Lung (tissue), 12 donors: Measurements from ENCODE around the gene MUC21. TPM values are rescaled to one million over a fixed set of nuclear protein-coding genes. Genes with fewer than 3 reads are reported as not detected.

ENCODE experiments used
- ATAC-seq: fragments of 200-7000 bp; cut with Tn5 transposase; one replicate; pipeline ENCODE4 v1.9.1; 2020; ENCODE audit warnings: moderate number of reproducible peaks; ENCODE audit not compliant: insufficient read depth, low FRiP score
- DNase-seq, 3 donors: peaks; one replicate each; pipeline ENCODE4 v3.0.0-alpha.2; 2013 to 2017
- H3K27ac ChIP-seq, 2 donors: one replicate each; pipeline ENCODE4 v1.5.1; 2013; ENCODE audit warnings: mild to moderate bottlenecking in 2 of 2, moderate library complexity in 2 of 2, control low read depth in 1 of 2, inconsistent platforms in 1 of 2, low read depth in 1 of 2, low read length in 1 of 2
- H3K27me3 ChIP-seq, 3 donors: one replicate each; pipeline ENCODE4 v1.5.1; 2013; ENCODE audit warnings: low read length in 2 of 3; ENCODE audit not compliant: control insufficient read depth in 3 of 3, insufficient read depth in 3 of 3
- H3K36me3 ChIP-seq, 4 donors: one replicate each; pipeline ENCODE4 v1.5.1; 2013; ENCODE audit warnings: low read length in 4 of 4, mild to moderate bottlenecking in 1 of 4, moderate library complexity in 1 of 4; ENCODE audit not compliant: control insufficient read depth in 4 of 4, insufficient read depth in 4 of 4
- H3K4me1 ChIP-seq, 5 donors: one replicate each; pipeline ENCODE4 v1.5.1; 2013; ENCODE audit warnings: low read length in 5 of 5, mild to moderate bottlenecking in 2 of 5, moderate library complexity in 1 of 5; ENCODE audit not compliant: control insufficient read depth in 5 of 5, insufficient read depth in 5 of 5
- H3K4me3 ChIP-seq: one replicate; pipeline ENCODE4 v1.5.1; 2013; ENCODE audit warnings: mild to moderate bottlenecking, control low read depth, moderate library complexity
- H3K9ac ChIP-seq, 2 donors: one replicate each; pipeline ENCODE4 v1.5.1; 2013; ENCODE audit warnings: low read length in 2 of 2, control low read depth in 1 of 2; ENCODE audit not compliant: insufficient read depth in 1 of 2
- H3K9me3 ChIP-seq, 4 donors: one replicate each; pipeline ENCODE4 v1.5.1; 2013; ENCODE audit warnings: low read length in 3 of 4, mild to moderate bottlenecking in 1 of 4, moderate library complexity in 1 of 4; ENCODE audit not compliant: control insufficient read depth in 4 of 4, insufficient read depth in 3 of 4
- CTCF ChIP-seq: IDR thresholded peaks from 2 replicates; pipeline ENCODE4 v1.5.1; 2012; ENCODE audit warnings: mild to moderate bottlenecking; ENCODE audit errors: control extremely low read depth, extremely low read depth
- WGBS, 2 donors: extraction: QIAGEN DNeasy Blood & Tissue Kit; methylation state at CpG; one replicate each; pipeline ENCODE4 v1.1.7; 2013; 5-methylcytosine and 5-hydroxymethylcytosine counted together
- polyA plus RNA-seq, 2 donors: library from polyadenylated mRNA; stranded (reverse); fragments of 200-250 nt; gene quantifications; one replicate each; pipeline ENCODE4 v1.2.1, GENCODE V29; 2013
- total RNA-seq, 2 donors: library from RNA; depleted of rRNA in 1 of 2; stranded (reverse); fragments of >200 nt in 1 of 2; gene quantifications; one replicate each; pipeline ENCODE4 v1.2.1, GENCODE V29; 2014 to 2021
- donor health status: control.
- donor health status: control.
- donor health status: Bipolar disorder and iron deficiency.
- donor health status: healthy.
- donor health status: DM: yes; HTN: yes; CAD: no.

The MUC21 gene
- total and polyA plus RNA-seq, 4 donors, result 0.40 to 8.6 (median 4.0) TPM

DNA sequence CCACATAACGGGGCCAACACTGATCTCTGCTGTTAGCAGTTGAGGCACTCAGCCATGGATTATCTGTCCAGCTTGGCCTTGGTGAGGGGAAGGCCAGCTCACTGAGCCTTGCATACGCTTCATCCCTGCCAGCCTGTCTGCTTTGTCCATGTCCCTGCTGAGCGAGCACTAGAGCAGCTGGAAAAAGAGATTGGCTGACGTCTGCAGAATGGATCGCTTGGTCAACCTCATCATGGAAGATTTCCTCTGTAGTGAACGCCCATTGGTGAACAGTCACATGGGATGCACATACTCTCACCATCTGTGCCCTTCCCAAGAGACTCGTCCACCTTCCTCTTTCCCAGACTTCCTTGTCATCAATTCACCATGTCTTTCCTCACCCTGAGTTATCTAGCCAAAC, 53.7 kb downstream of the MUC21 start:
- no peak for ATAC-seq
- WGBS, 2 donors, result 84 to 88% methylated on average over 7 of the region's 7 CpGs
- no peak overlapping the region for H3K27ac ChIP-seq

DNA sequence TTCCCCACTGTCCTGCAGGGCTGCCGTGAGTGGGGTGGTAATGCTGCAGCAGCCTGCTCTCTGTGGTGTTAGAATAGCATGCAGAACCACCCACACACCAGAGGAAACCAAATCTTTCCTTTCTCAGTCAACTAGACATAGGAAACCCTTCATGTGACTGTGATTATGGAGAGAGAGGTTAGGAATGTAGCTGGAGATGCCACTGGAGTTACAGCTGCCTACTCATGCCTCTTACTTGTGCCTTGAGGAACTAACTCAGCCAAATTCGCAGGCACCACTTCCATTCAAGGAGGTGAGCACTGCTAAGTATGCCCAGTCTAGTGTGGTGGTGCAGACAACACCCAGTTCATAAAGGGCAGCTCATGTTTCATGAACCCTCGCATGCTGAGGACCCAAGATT, 54.2 kb downstream of the MUC21 start:
- TF ChIP-seq CTCF, result no peak
- no peaks in the 10 kb centered on the region for H3K36me3 ChIP-seq
- WGBS, 2 donors, result 51% methylated on average over 3 of the region's 3 CpGs
- H3K27me3 ChIP-seq, result peaks cover 0 to 5% (median 0%) of the 10 kb centered on the region in 3 donors
- DNase-seq (no peak), ATAC-seq (peak; percentile 56)
- no peaks in the 10 kb centered on the region for H3K9me3 ChIP-seq
- H3K27ac ChIP-seq, result no peak overlapping the region
- peaks cover 0 to 3% (median 0%) of the 10 kb centered on the region in 5 donors for H3K4me1 ChIP-seq
- H3K4me3 ChIP-seq, result no peak overlapping the region
- no peak overlapping the region for H3K9ac ChIP-seq

More for the DNA sequence above, 53.7 kb downstream of the MUC21 start:
- TF ChIP-seq CTCF, result no peak
- DNase-seq, result no peak
- H3K36me3 ChIP-seq, result no peaks in the 10 kb centered on the region
- H3K4me3 ChIP-seq, result no peak overlapping the region
- peaks cover 0 to 5% (median 0%) of the 10 kb centered on the region in 3 donors for H3K27me3 ChIP-seq
- H3K4me1 ChIP-seq, result peaks cover 0 to 3% (median 0%) of the 10 kb centered on the region in 5 donors
- no peaks in the 10 kb centered on the region for H3K9me3 ChIP-seq
- H3K9ac ChIP-seq, result no peak overlapping the region

DNA sequence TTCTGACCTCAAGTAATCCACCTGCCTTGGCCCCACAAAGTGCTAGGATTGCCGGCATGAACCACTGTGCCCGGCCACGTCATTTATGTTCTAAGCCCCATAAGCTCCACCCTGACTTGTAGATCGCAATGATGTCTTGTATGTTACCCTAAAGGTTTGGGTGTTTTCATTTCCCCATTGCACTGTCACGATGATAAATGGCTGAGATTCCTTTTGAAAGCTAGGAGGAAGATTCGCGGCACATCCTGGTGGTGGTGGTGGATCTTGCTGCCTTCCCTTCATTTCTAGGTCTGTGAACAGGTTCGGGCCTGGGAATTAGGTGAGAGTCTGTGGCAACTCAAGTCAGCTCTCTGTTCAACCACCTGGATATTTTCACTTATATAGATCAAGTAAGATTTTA, 55.0 kb downstream of the MUC21 start:
- no peak for DNase-seq

More for the DNA sequence above, 55.0 kb downstream of the MUC21 start:
- no peaks in the 10 kb centered on the region for H3K9me3 ChIP-seq
- H3K36me3 ChIP-seq, result no peaks in the 10 kb centered on the region
- no peak overlapping the region for H3K4me3 ChIP-seq
- ATAC-seq, result no peak
- 91 to 92% methylated on average over 8 of the region's 8 CpGs for WGBS, 2 donors
- TF ChIP-seq CTCF, result no peak
- no peak overlapping the region for H3K27ac ChIP-seq
- H3K27me3 ChIP-seq, result peaks cover 0 to 5% (median 0%) of the 10 kb centered on the region in 3 donors
- peaks cover 0 to 3% (median 0%) of the 10 kb centered on the region in 5 donors for H3K4me1 ChIP-seq
- H3K9ac ChIP-seq, result no peak overlapping the region

Other genes with a start within 250 kb of the MUC21 start
- 100 to 1,000 TPM in 1 of 2 donors, 10 to 100 TPM in 1; 88.0 to 171 TPM for gene FLOT1, start 241.0 kb upstream of the MUC21 start, total RNA-seq
- 100 to 1,000 TPM; 205 to 474 TPM for gene FLOT1, start 241.0 kb upstream of the MUC21 start, polyA plus RNA-seq
- gene IER3, start 239.2 kb upstream of the MUC21 start, total RNA-seq, result 10 to 100 TPM; 16.7 to 37.4 TPM
- gene IER3, start 239.2 kb upstream of the MUC21 start, polyA plus RNA-seq, result 100 to 1,000 TPM in 1 of 2 donors, 10 to 100 TPM in 1; 97.9 to 302 TPM
- 100 to 1,000 TPM; 124 to 134 TPM for gene DDR1, start 99.2 kb upstream of the MUC21 start, total RNA-seq
- 10 to 100 TPM; 39.5 to 72.4 TPM for gene DDR1, start 99.2 kb upstream of the MUC21 start, polyA plus RNA-seq
- gene GTF2H4, start 75.5 kb upstream of the MUC21 start, total RNA-seq, result 10 to 100 TPM; 31.1 to 37.2 TPM
- 10 to 100 TPM; 25.3 to 31.0 TPM for gene GTF2H4, start 75.5 kb upstream of the MUC21 start, polyA plus RNA-seq
- 10 to 100 TPM; 17.4 to 32.2 TPM for gene VARS2, start 69.5 kb upstream of the MUC21 start, total RNA-seq
- 10 to 100 TPM; 18.8 to 38.4 TPM for gene VARS2, start 69.5 kb upstream of the MUC21 start, polyA plus RNA-seq
- 100 to 1,000 TPM in 1 of 2 donors, 10 to 100 TPM in 1; 65.4 to 374 TPM for gene SFTA2, start 51.5 kb upstream of the MUC21 start, total RNA-seq
- gene SFTA2, start 51.5 kb upstream of the MUC21 start, polyA plus RNA-seq, result 1,000 to 10,000 TPM in 1 of 2 donors, 100 to 1,000 TPM in 1; 771 to 2,392 TPM
- gene MUCL3, start 42.7 kb upstream of the MUC21 start, total RNA-seq, result 1 to 10 TPM in 1 of 2 donors, under 1 TPM in 1; 0.51 to 3.6 TPM
- 1 to 10 TPM in 1 of 2 donors, under 1 TPM in 1; 0.47 to 6.4 TPM for gene MUCL3, start 42.7 kb upstream of the MUC21 start, polyA plus RNA-seq
- gene MUC22, start 26.8 kb downstream of the MUC21 start, total RNA-seq, result under 1 TPM; 0.06 to 0.11 TPM
- under 1 TPM; 0.02 to 0.03 TPM for gene MUC22, start 26.8 kb downstream of the MUC21 start, polyA plus RNA-seq
- not detected for gene C6orf15, start 128.9 kb downstream of the MUC21 start, total RNA-seq
- not detected for gene C6orf15, start 128.9 kb downstream of the MUC21 start, polyA plus RNA-seq
- 1 to 10 TPM; 1.1 to 2.6 TPM for gene PSORS1C1, start 131.1 kb downstream of the MUC21 start, total RNA-seq
- gene PSORS1C1, start 131.1 kb downstream of the MUC21 start, polyA plus RNA-seq, result 10 to 100 TPM in 1 of 2 donors, 1 to 10 TPM in 1; 2.3 to 10.8 TPM
- gene CDSN, start 136.7 kb downstream of the MUC21 start, total RNA-seq, result under 1 TPM in 1 of 2 donors, not detected in 1; 0.06 TPM
- gene CDSN, start 136.7 kb downstream of the MUC21 start, polyA plus RNA-seq, result under 1 TPM; 0.05 to 0.10 TPM
- not detected for gene PSORS1C2, start 155.3 kb downstream of the MUC21 start, total RNA-seq
- not detected for gene PSORS1C2, start 155.3 kb downstream of the MUC21 start, polyA plus RNA-seq
- gene CCHCR1, start 174.1 kb downstream of the MUC21 start, total RNA-seq, result 10 to 100 TPM; 20.0 to 32.8 TPM
- 10 to 100 TPM; 11.0 to 14.3 TPM for gene CCHCR1, start 174.1 kb downstream of the MUC21 start, polyA plus RNA-seq
- 1 to 10 TPM; 5.4 to 9.4 TPM for gene TCF19, start 174.9 kb downstream of the MUC21 start, total RNA-seq
- 1 to 10 TPM; 4.1 to 4.9 TPM for gene TCF19, start 174.9 kb downstream of the MUC21 start, polyA plus RNA-seq
- 10 to 100 TPM in 1 of 2 donors, 1 to 10 TPM in 1; 2.2 to 19.5 TPM for gene POU5F1, start 187.0 kb downstream of the MUC21 start, total RNA-seq
- 1 to 10 TPM; 1.5 to 2.5 TPM for gene POU5F1, start 187.0 kb downstream of the MUC21 start, polyA plus RNA-seq